ENCODE results near the gene TFDP1.

Gene TFDP1

DNA sequence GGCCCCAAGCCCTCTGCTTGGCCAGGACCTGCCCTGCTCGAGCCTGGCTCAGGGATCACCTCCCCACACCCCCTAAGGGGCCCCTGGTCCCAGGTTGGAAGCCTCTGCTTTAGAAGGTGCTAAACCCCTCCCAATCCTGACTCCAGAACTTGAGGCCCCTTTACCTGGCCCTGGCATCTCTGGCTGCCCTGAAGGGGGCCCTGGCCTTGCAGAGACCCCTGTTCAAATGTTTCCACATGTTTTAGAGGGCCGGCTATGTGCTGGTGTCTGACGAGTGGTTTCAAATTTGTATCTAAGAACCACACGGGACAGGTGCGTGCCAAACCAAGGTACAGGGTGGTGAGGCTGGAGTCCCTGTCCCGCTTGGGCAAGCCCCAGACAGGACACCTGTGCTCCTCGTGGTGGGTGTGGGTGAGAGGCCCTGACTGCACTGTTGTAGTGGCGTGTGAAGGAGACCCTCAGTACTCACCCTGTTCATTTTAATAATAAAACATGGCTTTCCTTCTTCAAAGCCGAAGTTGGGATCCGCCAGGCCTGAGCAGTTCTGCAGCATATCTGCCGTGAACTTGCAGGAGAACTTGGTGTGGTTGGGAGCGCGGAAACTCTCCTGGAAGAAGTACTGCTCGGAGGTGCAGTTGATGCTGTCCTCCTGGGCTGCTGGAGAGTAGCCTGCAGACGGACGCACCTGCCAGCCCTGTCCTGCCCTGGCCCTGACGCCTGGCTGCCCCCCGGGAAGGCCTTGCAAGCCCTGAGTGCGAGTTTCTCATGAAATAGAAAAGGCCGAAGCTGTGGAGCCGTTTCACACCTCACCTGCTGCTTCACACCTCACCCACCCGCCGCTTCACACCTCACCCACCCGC is 68.1 kb downstream of the TFDP1 start:
- DNase-seq = no peak

DNA sequence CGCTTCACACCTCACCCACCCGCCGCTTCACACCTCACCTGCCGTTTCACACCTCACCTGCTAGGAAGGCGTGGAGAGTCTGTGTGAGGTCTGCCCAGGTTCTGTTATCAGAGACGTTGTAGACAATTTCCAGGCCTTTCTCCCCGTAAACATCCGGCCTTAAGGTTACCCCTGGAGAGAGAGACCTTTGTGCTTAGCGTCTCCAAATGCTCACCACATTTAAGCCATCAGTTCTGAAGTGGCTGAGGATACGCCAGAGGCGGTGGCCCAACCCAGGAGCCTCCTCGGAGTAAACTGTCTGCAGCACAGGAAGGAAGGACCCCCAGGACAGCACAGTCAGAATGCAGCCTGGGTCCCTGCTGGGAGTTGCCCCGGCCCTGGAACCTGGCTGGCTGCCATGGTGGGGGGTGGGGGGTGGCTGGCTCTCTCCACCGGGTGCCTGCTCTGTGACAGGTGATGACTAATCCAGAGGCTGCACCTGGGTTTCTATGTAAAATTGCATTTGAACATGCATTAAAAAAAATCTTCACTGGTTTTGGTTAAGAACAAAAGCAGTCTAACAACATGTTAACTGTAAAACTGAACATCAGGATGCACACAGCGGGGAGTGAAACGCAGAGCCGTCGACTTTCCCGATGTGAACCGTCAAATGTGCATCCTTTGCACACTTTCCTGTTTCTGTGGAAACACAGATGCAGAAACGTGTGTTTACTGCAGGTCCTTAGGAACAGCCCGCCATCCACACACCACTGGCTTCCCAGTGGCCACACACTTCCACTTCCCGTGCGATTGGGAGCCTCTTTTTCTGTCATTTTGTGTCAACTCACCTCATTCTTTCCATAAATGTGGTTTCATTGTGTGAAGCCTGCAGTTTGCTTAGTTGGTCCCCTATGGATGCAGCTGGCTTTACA is 69.0 kb downstream of the TFDP1 start:
- no peak for DNase-seq

- DNase-seq = no peak
Measured at GRCh38 chr13:113654175-113654560, 69.6 kb downstream of the TFDP1 start.

- no peak for DNase-seq
Measured at GRCh38 chr13:113654591-113655345, 70.2 kb downstream of the TFDP1 start.

DNA sequence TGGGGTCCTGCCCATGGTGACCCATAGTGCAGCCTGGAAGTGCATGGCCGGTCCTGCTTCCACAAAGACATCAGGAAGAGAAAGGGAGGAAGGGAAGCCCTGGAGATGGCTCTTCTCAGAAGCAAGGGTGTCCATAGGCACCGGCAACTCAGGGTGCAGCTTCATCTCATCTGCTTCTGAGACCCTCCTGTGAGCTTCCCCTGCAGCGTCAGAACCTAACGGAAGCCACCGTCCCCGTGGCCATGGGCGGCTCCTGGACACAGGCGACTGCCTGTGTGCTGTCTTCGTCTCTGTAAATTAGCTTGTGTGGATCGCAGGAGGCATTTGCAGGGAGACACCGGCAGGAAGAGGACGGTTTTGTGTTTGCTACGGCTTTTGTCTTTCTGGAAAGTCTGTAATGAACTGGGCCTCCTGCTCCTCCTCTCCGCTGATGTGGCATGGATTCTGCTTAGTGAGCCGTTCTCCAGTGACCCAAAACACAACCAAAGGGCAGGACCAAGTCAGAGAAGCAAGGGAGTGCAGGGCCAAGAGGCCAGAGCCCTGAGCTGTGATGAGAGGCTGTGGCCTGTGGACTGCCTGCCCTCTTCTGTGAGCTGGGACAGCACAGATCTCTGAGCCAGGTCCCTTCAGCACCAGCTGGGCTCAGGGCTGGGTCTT is 70.9 kb downstream of the TFDP1 start:
- no peak for DNase-seq

GRCh38 chr13:113656003-113656588 is 71.5 kb downstream of the TFDP1 start:
- DNase-seq = no peak

DNA sequence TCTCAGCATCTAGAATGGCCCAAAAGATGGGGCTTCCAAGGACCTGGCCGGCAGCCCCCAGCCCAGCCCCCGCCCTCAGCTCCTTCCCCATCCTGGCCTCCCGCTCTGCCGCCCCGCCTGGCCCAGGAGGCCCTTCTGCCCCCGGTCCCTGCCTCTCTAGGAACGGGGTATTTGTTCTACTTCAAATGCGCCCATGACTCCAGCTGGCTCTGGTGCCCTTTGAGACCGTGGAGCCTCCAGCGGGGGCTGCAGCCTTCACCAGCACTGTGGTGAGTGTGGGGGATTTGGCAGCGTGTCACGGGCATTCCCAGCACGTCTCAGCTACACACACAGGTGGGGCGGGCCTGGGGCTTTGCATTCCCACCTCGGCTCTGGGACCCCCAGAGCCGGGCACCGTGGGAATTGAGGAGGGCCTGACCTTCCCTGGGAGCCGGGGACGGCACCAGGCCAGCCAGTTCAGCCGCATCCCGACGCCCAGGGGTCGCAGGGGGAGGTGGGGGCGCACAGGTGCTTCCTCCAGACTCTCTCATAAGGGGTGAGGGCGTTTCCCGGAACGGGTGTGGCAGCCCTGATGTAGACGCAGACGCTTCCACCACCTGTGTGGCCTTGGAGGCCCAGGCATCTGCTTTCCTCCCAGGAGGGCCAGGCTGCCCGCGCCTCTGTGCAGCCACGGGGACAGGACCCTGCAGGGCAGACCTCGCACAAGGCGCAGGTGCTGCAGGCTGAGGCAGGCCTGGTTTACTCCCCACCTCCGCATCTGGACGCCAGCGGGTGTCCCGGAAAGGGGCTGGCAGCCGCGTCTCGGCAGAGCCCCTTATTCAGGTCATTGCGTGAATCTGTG is 72.5 kb downstream of the TFDP1 start:
- DNase-seq = no peak

- no peak for DNase-seq
Measured at GRCh38 chr13:113657851-113658741, 73.5 kb downstream of the TFDP1 start, which contains the start of gene ATP4B. Gene ATP4B (minus strand): TSS chr13:113658198. CDS start chr13:113658144, 54 bp downstream.

- no peak for DNase-seq
Measured at GRCh38 chr13:113658836-113659235, 74.3 kb downstream of the TFDP1 start.

GRCh38 chr13:113659337-113659736 is 74.8 kb downstream of the TFDP1 start:
- no peak for DNase-seq

DNA sequence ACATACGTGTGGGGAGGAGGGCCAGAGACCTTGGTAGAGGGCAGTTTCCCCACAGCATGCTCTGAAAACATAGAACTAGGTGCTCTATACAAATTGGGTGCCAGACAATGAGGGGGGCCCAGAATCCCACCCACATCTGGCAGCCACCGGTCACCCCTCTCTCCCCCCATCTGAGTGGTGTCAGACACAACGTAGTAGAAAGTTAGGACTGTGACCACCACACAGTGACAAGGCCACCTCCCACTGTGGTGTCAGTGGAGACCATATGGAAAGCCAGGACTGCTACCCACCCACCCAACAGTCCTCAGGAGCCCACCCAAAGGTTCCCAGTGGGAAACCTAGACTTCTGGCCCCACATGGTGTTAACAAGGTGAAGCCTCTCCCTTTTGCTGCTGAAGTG is 75.5 kb downstream of the TFDP1 start:
- DNase-seq = no peak

DNA sequence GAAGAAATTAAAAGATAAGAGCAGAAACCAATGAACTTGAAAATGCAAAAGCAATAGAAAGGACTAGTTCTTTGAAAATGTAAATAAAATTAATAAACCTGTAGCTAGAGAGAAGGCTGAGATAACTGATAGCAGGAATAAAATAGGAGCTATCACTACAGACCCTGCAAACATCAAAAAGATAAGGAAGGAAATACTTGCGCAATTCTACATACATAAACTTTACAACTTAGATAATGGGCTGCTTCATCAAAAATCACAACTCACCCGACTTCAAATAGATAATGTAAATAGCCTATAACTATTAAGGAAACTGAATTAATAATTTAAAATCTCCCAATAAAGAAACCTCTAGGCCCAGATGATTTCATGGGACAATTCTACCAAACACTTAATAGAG is 77.0 kb downstream of the TFDP1 start:
- DNase-seq = no peak

DNA sequence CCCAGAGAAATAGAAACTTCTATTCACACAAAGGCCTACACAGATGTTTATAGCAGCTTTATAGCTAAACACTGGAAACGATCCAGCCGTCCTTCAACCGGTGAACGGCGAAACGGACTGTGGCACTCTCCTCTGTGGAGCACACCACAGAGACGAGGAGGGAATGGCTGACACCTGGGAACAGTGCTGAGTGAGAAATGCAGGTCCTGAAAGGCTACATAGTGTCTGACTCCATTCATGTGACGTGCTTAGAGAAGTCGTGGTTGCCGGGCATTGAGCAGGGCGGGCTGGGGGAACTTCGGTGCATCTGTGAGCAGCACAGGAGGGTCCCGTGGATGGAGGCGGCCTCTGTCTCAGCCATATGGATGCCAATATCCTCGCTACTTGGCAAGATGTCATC is 79.4 kb downstream of the TFDP1 start:
- no peak for DNase-seq

GRCh38 chr13:113664751-113665596 is 80.4 kb downstream of the TFDP1 start:
- DNase-seq = no peak

DNA sequence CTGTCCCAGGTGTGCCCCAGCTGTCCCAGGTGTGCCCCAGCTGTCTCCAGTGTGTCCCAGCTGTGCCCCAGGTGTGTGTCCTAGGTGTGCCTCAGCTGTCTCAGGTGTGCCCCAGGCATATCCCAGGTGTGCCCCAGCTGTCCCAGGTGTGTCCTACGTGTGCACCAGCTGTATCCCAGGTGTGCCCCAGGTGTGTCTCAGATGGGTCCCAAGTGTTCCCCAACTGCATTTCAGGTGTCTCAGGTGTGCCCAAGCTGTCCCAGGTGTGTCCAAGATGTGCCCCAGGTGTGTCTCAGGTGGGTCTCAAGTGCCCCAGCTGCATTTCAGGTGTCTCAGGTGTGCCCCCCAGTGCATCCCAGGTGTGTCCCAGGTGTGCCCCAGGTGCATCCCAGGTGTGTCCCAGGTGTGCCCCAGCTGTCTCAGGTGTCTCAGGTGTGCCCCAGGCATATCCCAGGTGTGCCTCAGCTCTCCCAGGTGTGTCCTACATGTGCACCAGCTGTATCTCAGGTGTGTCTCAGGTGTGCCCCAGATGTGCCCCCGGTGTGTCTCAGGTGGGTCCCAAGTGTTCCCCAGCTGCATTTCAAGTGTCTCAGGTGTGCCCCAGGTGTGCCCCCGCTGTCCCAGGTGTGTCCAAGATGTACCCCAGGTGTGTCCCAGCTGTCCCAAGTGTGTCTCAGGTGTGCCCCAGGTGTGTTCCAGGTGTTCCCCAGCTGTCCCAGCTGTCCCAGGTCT is 81.2 kb downstream of the TFDP1 start:
- DNase-seq = no peak

DNA sequence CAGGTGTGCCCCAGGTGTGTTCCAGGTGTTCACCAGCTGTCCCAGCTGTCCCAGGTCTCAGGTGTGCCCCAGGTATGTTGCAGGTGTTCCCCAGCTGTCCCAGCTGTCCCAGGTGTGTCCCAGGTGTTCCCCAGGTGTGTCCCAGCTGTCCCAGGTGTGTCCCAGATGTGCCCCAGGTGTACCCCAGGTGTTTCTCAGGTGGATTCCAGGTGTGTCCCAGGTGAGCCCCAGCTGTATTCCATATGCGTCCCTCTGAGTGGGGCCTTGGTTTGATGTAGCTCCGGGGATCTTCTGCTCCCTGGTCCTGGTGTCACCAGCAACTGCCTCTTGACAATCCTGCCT is 81.7 kb downstream of the TFDP1 start:
- DNase-seq = no peak

GRCh38 chr13:113666951-113667701 is 82.6 kb downstream of the TFDP1 start, which contains the start of gene GRK1:
Gene GRK1 (plus strand): TSS chr13:113667219. CDS start chr13:113667387, 168 bp downstream.
- DNase-seq = no peak

Measured in stimulated activated CD4-positive, alpha-beta T cell treated with anti-CD3 and anti-CD28 coated beads, Interleukin-2, amount 100 ng/mL, for 24 hours (primary cell).